ENCODE data around the gene LCN2.

DNA sequence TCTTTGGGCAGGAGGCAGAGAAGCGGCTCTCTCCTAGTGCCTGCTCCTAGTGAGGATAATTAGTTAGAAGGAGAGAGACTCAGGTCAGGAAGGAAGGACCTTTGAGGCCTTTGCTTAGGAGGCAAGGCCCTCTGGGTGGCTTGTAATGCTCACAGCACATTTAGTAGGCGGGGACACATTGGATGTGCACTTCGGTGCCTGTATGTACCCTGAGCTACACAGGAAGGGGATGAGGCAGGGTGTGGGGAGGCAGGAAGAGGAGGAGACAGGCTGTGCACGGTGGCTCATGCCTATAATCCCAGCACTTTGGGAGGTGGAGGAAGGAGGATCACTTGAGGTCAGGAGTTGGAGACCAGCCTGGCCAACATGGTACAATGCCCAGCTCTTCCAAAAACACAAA lies 7.2 kb upstream of the LCN2 start:
- TF ChIP-seq CTCF (IDR thresholded peaks at IDR 0.05): no peak
- TF ChIP-seq EP300 (IDR thresholded peaks at IDR 0.05): no peak
